ENCODE measurements around the gene SLC2A10. TPM values are rescaled to one million over a fixed set of nuclear protein-coding genes. Genes with fewer than 3 reads are reported as not detected.

The SLC2A10 gene
- total RNA-seq, 4 donors from 2014 or later: 3.9 to 14.9 (median 10.0) TPM

- TF ChIP-seq, protein P1, sequence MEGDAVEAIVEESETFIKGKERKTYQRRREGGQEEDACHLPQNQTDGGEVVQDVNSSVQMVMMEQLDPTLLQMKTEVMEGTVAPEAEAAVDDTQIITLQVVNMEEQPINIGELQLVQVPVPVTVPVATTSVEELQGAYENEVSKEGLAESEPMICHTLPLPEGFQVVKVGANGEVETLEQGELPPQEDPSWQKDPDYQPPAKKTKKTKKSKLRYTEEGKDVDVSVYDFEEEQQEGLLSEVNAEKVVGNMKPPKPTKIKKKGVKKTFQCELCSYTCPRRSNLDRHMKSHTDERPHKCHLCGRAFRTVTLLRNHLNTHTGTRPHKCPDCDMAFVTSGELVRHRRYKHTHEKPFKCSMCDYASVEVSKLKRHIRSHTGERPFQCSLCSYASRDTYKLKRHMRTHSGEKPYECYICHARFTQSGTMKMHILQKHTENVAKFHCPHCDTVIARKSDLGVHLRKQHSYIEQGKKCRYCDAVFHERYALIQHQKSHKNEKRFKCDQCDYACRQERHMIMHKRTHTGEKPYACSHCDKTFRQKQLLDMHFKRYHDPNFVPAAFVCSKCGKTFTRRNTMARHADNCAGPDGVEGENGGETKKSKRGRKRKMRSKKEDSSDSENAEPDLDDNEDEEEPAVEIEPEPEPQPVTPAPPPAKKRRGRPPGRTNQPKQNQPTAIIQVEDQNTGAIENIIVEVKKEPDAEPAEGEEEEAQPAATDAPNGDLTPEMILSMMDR (IDR thresholded peaks at IDR 0.05): no peak
- TF ChIP-seq POLR2A (IDR thresholded peaks at IDR 0.05): no peak
- DNase-seq (ENCODE audit: low spot score in 2 of 2): no peak
- 87 to 95% methylated on average over 3 of the region's 3 CpGs for WGBS, 2 donors
- H3K4me3 ChIP-seq (ENCODE audit: low read depth, poor library complexity, severe bottlenecking): no peak overlapping the region
- intact Hi-C loops (cut with DNase I; ENCODE audit: low total_unique reads): no loop called here
Observed at GRCh38 chr20:46740214-46740609, 30.8 kb downstream of the SLC2A10 start.

DNA sequence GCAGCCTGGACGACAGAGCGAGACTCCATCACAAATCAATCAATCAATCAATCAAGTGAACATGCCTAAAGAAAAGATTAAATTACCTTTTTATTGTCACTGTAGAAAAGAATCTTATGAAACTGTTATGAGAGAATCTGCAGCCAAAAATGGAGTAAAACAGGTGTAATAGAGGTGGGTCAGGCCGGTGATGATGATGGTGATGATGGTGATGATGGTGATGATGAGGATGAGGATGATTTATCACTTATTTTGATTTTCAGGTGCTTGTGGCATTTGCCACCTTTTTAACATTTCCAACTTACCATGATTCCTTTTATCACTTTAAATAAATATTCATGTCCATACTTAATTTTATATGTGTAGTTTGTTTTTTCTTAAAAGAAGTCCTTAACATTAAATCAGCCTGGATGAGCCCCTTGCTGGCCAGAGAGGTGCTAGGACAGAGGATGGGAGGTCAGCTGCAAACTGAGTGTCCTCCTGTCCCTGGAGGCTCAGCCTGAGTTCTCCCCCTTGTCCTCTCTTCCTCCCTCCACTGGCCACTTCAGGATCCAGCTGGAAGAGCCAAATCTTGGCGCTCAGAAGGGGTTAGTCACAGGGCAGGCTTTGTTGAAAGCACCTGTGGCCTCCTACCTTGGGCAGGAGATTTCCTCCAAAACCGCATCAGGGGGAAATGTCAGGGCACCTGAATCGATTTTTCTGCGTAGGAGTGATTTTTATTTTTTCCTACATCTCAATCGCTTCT is 32.6 kb downstream of the SLC2A10 start:
- WGBS, 2 donors: 84 to 86% methylated on average over 8 of the region's 8 CpGs
- TF ChIP-seq POLR2A (IDR thresholded peaks at IDR 0.05): no peak
- TF ChIP-seq, protein P1 (IDR thresholded peaks at IDR 0.05): no peak
- intact Hi-C loops (cut with DNase I; ENCODE audit: low total_unique reads): no loop called here
- DNase-seq (ENCODE audit: low spot score in 2 of 2): no peak
- H3K4me3 ChIP-seq (ENCODE audit: low read depth, poor library complexity, severe bottlenecking): no peak overlapping the region

GRCh38 chr20:46742669-46743045 is 33.2 kb downstream of the SLC2A10 start:
- TF ChIP-seq POLR2A (IDR thresholded peaks at IDR 0.05): no peak
- TF ChIP-seq, protein P1 (IDR thresholded peaks at IDR 0.05): no peak
- no peak for DNase-seq (ENCODE audit: low spot score in 2 of 2)
- no peak overlapping the region for H3K4me3 ChIP-seq (ENCODE audit: low read depth, poor library complexity, severe bottlenecking)
- WGBS, 2 donors: 76 to 81% methylated on average over 5 of the region's 5 CpGs
- intact Hi-C loops (cut with DNase I; ENCODE audit: low total_unique reads): no loop called here

DNA sequence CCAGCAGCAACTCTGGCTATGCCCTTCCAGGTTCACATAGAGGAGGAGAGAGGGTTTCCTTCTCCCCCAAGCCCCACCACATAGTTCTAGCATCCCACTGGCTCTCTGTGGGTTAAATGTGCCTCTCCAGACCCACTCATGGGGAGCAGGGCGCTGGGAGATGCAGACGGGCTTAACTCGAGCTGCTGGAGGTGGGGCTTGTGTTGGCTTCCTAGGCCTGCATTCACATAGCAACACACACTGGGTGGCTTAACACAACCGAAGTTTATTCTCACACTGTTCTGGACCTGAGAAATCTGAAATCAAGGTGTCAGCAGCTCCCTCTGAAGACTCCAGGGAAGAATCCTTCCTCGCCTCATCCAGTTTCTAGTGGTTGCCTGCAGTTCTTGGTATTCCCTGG is 33.6 kb downstream of the SLC2A10 start:
- intact Hi-C loops (cut with DNase I; ENCODE audit: low total_unique reads): no loop called here
- H3K4me3 ChIP-seq (ENCODE audit: low read depth, poor library complexity, severe bottlenecking): no peak overlapping the region
- TF ChIP-seq, protein P1 (IDR thresholded peaks at IDR 0.05): no peak
- no peak for TF ChIP-seq POLR2A (IDR thresholded peaks at IDR 0.05)
- no peak for DNase-seq (ENCODE audit: low spot score in 2 of 2)
- WGBS, 2 donors: 40 to 41% methylated on average over 4 to 5 of the region's 5 CpGs

DNA sequence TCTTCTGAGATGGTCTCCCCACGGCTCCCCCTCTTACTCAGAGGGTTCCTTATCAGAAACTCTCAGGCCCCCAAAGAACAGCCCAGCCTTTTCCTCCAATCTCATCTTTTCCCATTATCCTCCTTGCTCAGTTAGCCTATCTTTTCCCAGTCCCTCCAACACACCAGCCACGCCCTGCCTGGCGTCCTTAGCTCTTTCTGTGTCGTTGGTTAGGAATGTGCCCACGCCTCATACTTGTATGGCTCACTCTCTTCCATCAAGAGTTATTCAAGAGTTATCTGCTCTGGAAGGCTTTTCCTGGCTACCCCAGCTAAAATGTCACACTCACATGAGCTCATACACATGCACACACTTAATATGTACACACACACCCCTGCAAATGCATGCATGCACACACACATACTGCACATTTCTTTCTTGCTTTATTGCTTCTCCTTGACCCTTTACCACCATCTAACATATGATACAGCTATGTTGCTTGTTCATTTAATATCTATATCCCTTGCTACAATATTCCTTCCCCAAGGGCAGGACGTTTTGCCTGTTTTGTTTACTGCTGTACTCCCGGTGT is 37.6 kb downstream of the SLC2A10 start:
- 36 to 48% methylated on average over 7 of the region's 7 CpGs for WGBS, 2 donors
- intact Hi-C loops (cut with DNase I; ENCODE audit: low total_unique reads): no loop called here
- H3K4me3 ChIP-seq (ENCODE audit: low read depth, poor library complexity, severe bottlenecking): no peak overlapping the region
- no peak for DNase-seq (ENCODE audit: low spot score in 2 of 2)
- TF ChIP-seq, protein P1 (IDR thresholded peaks at IDR 0.05): no peak
- no peak for TF ChIP-seq POLR2A (IDR thresholded peaks at IDR 0.05)

Data from lower leg skin (tissue), 4 donors.